Neural cell (in vitro differentiated cells): Measurements from ENCODE around the gene TRPM3. TPM values are rescaled to one million over a fixed set of nuclear protein-coding genes. Genes with fewer than 3 reads are reported as not detected.

ENCODE experiments used
- H2AFZ ChIP-seq: fragments of 200-600, 300-800 bp; sonication (generic), shearing (Covaris generic); 2 replicates; pipeline ENCODE4 v1.6.0; 2014; ENCODE audit warnings: low read depth, mild to moderate bottlenecking, antibody characterized with exemption, low read length, moderate library complexity
- H3F3A ChIP-seq: fragments of 200-600 bp; shearing (Covaris generic); 2 replicates; pipeline ENCODE4 v1.6.1; 2016; ENCODE audit warnings: mild to moderate bottlenecking, moderate library complexity, mixed read lengths, antibody characterized with exemption, low read length; ENCODE audit not compliant: insufficient read depth, poor library complexity, severe bottlenecking
- H3K27ac ChIP-seq: fragments of 200-600, 300-800 bp; sonication (generic), shearing (Covaris generic); 2 replicates; pipeline ENCODE4 v1.5.1; 2014; ENCODE audit warnings: mild to moderate bottlenecking, low read length, moderate library complexity
- H3K27me3 ChIP-seq: fragments of 300-800, 200-600 bp; sonication (generic), shearing (Covaris generic); 2 replicates; pipeline ENCODE4 v1.6.0; 2014; ENCODE audit warnings: mild to moderate bottlenecking, low read depth, low read length, moderate library complexity; ENCODE audit not compliant: insufficient read depth
- H3K36me3 ChIP-seq: fragments of 300-800, 200-600 bp; sonication (generic), shearing (Covaris generic); 2 replicates; pipeline ENCODE4 v1.5.1; 2014; ENCODE audit warnings: mild to moderate bottlenecking, antibody characterized with exemption, low read length, moderate library complexity; ENCODE audit not compliant: insufficient read depth
- H3K4me2 ChIP-seq: fragments of 300-800, 200-600 bp; sonication (generic), shearing (Covaris generic); 2 replicates; pipeline ENCODE4 v1.6.0; 2014; ENCODE audit warnings: mild to moderate bottlenecking, low read length
- H3K4me3 ChIP-seq: fragments of 300-800, 200-600 bp; sonication (generic), shearing (Covaris generic); 2 replicates; pipeline ENCODE4 v1.5.1; 2014; ENCODE audit warnings: mild to moderate bottlenecking, low read length, moderate library complexity
- H3K79me2 ChIP-seq: fragments of 200-600 bp; shearing (Covaris generic); replicated peaks from 2 replicates; pipeline ENCODE4 v1.6.0; 2014; ENCODE audit warnings: mild to moderate bottlenecking, low read length, moderate library complexity; ENCODE audit not compliant: insufficient read depth
- H3K9ac ChIP-seq: fragments of 300-800, 200-600 bp; sonication (generic), shearing (Covaris generic); 2 replicates; pipeline ENCODE4 v1.6.1; 2016; ENCODE audit warnings: mild to moderate bottlenecking, low read length, mixed read lengths
- H3K9me2 ChIP-seq: fragments of 200-600 bp; shearing (Covaris generic); 2 replicates; pipeline ENCODE4 v1.6.1; 2016; ENCODE audit warnings: mild to moderate bottlenecking, low read length, mixed read lengths; ENCODE audit not compliant: insufficient read depth
- H3K9me3 ChIP-seq: fragments of 200-600, 300-800 bp; sonication (generic), shearing (Covaris generic); 2 replicates; pipeline ENCODE4 v1.6.1; 2016; ENCODE audit warnings: mild to moderate bottlenecking, mixed run types, low read length, moderate library complexity, mixed read lengths
- H4K20me1 ChIP-seq: fragments of 200-600 bp; shearing (Covaris generic); 2 replicates; pipeline ENCODE4 v1.6.1; 2016; ENCODE audit warnings: mild to moderate bottlenecking, mixed run types; ENCODE audit not compliant: insufficient read depth
- EP300 ChIP-seq: fragments of 450-650 bp; conservative IDR thresholded peaks from 2 replicates; pipeline ENCODE4 v1.6.1; 2014; ENCODE audit warnings: antibody characterized with exemption, mild to moderate bottlenecking, moderate library complexity; ENCODE audit not compliant: poor library complexity, severe bottlenecking
- EZH2 ChIP-seq: fragments of 200-600, 300-800 bp; shearing (Covaris generic), sonication (generic); IDR thresholded peaks from 2 replicates; pipeline ENCODE4 v1.6.1; 2014; ENCODE audit warnings: antibody characterized with exemption, low read length, borderline replicate concordance, mild to moderate bottlenecking; ENCODE audit not compliant: insufficient read depth, poor library complexity, severe bottlenecking
- MXI1 ChIP-seq: fragments of 450-650 bp; conservative IDR thresholded peaks from 2 replicates; pipeline ENCODE4 v1.6.1; 2014; ENCODE audit warnings: antibody characterized with exemption, mild to moderate bottlenecking; ENCODE audit not compliant: poor library complexity, severe bottlenecking
- POLR2AphosphoS5 ChIP-seq: IDR thresholded peaks from 2 replicates; pipeline ENCODE4 v1.6.1; 2012
- RAD21 ChIP-seq: fragments of 450-650 bp; conservative IDR thresholded peaks from 2 replicates; pipeline ENCODE4 v1.6.1; 2014; ENCODE audit warnings: antibody characterized with exemption, mild to moderate bottlenecking, moderate library complexity
- SMC3 ChIP-seq: fragments of 450-650 bp; conservative IDR thresholded peaks from 2 replicates; pipeline ENCODE4 v1.6.1; 2014; ENCODE audit warnings: antibody characterized with exemption, mild to moderate bottlenecking, moderate library complexity; ENCODE audit not compliant: poor library complexity
- TAF1 ChIP-seq: IDR thresholded peaks from 2 replicates; pipeline ENCODE4 v1.6.1; 2012; ENCODE audit warnings: low read depth
- polyA plus RNA-seq: library from polyadenylated mRNA; depleted of rRNA; stranded (reverse); fragments of >200 nt; gene quantifications from 2 replicates; pipeline ENCODE4 v1.2.3, GENCODE V29; 2014
- TF ChIP-seq, protein P1 (sequence below): IDR thresholded peaks from 2 replicates; pipeline ENCODE4 v1.6.1; 2012; ENCODE audit warnings: borderline replicate concordance
- TF ChIP-seq, protein P2 (sequence below): fragments of 450-650 bp; IDR thresholded peaks from 2 replicates; pipeline ENCODE4 v1.5.1; 2014; ENCODE audit warnings: antibody characterized with exemption, mild to moderate bottlenecking, moderate library complexity; ENCODE audit not compliant: poor library complexity, severe bottlenecking

TRPM3 gene
- polyA plus RNA-seq, 1 donor from 2014 or later = 1.3 TPM

DNA sequence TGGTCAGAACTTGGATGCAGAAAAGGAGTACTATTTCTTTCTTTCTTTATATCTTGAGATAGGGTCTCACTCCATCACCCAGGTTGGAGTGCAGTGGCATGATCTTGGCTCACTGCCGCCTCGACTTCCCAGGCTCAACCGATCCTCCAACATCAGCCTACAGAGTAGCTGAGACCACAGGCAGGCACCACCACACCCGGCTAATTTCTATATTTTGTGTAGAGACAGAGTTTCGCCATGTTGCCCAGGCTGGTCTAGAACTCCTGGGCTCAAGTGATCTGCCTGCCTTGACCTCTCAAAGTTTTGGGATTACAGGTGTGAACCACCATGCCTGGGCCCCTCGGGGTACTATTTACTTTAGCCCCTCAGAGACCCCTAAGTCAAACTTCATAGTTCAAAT is 323.4 kb downstream of the TRPM3 start:
- Histone ChIP-seq H4K20me1 (no peaks in the 10 kb centered on the region), H3K9ac (no peak overlapping the region), H3K4me3 (no peak overlapping the region), H3F3A (no peaks in the 10 kb centered on the region), H3K4me2 (no peak overlapping the region), H2AFZ (no peak overlapping the region), H3K9me2 (no peaks in the 10 kb centered on the region), H3K79me2 (no peaks in the 10 kb centered on the region), H3K36me3 (no peaks in the 10 kb centered on the region), H3K27me3 (no peaks in the 10 kb centered on the region), H3K27ac (no peak overlapping the region), H3K9me3 (no peaks in the 10 kb centered on the region)
- no peak for TF ChIP-seq POLR2AphosphoS5
- TF ChIP-seq, protein P1, sequence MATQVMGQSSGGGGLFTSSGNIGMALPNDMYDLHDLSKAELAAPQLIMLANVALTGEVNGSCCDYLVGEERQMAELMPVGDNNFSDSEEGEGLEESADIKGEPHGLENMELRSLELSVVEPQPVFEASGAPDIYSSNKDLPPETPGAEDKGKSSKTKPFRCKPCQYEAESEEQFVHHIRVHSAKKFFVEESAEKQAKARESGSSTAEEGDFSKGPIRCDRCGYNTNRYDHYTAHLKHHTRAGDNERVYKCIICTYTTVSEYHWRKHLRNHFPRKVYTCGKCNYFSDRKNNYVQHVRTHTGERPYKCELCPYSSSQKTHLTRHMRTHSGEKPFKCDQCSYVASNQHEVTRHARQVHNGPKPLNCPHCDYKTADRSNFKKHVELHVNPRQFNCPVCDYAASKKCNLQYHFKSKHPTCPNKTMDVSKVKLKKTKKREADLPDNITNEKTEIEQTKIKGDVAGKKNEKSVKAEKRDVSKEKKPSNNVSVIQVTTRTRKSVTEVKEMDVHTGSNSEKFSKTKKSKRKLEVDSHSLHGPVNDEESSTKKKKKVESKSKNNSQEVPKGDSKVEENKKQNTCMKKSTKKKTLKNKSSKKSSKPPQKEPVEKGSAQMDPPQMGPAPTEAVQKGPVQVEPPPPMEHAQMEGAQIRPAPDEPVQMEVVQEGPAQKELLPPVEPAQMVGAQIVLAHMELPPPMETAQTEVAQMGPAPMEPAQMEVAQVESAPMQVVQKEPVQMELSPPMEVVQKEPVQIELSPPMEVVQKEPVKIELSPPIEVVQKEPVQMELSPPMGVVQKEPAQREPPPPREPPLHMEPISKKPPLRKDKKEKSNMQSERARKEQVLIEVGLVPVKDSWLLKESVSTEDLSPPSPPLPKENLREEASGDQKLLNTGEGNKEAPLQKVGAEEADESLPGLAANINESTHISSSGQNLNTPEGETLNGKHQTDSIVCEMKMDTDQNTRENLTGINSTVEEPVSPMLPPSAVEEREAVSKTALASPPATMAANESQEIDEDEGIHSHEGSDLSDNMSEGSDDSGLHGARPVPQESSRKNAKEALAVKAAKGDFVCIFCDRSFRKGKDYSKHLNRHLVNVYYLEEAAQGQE = no peak

DNA sequence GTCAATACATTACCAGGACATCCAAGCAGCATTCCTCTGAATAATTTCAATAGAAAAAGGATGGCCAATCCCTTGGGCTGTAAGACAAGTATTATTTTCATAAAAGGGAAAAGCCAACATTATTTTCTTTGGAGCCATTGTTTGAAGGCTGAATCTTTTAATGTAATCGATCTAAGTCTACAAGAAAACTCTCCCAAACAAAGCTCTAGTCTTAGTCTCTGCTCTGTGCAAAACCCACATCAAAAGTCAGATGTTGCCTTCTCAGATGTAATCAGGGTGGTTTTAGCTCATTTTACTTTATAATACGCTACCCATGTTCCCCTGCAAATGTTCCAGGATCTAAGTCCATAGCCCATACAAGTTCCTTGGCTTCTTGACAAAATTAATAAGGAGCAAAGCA is 325.6 kb downstream of the TRPM3 start:
- TF ChIP-seq POLR2AphosphoS5 (no peak), MXI1 (no peak)
- TF ChIP-seq, protein P2, sequence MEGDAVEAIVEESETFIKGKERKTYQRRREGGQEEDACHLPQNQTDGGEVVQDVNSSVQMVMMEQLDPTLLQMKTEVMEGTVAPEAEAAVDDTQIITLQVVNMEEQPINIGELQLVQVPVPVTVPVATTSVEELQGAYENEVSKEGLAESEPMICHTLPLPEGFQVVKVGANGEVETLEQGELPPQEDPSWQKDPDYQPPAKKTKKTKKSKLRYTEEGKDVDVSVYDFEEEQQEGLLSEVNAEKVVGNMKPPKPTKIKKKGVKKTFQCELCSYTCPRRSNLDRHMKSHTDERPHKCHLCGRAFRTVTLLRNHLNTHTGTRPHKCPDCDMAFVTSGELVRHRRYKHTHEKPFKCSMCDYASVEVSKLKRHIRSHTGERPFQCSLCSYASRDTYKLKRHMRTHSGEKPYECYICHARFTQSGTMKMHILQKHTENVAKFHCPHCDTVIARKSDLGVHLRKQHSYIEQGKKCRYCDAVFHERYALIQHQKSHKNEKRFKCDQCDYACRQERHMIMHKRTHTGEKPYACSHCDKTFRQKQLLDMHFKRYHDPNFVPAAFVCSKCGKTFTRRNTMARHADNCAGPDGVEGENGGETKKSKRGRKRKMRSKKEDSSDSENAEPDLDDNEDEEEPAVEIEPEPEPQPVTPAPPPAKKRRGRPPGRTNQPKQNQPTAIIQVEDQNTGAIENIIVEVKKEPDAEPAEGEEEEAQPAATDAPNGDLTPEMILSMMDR = no peak
- Histone ChIP-seq H3K4me3 (no peak overlapping the region), H3K27ac (no peak overlapping the region), H3F3A (no peaks in the 10 kb centered on the region), H3K4me2 (no peak overlapping the region), H3K9ac (no peak overlapping the region), H3K9me3 (no peaks in the 10 kb centered on the region), H3K27me3 (no peaks in the 10 kb centered on the region), H2AFZ (no peak overlapping the region), H3K79me2 (no peaks in the 10 kb centered on the region), H4K20me1 (no peaks in the 10 kb centered on the region), H3K9me2 (no peaks in the 10 kb centered on the region), H3K36me3 (no peaks in the 10 kb centered on the region)

DNA sequence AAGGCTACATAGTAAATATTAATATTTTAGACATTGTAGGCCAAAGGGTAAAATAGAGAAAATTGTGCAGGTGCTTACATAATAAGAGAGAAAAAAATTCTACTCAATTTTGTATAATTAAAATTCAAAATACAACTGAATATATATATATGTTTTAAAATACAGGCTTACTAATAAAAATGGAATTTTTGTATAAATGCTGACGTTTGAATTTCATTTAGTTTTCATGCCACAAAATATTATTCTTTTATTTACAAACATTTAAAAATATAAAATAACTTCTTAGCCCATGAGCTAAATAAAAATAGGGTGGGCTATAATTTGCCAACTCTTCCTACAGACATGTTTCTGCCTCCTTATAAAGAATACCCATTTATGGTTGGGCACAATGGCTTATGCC is 328.6 kb downstream of the TRPM3 start:
- Histone ChIP-seq H3F3A (no peaks in the 10 kb centered on the region), H2AFZ (no peak overlapping the region), H3K4me3 (no peak overlapping the region), H4K20me1 (no peaks in the 10 kb centered on the region), H3K79me2 (no peaks in the 10 kb centered on the region), H3K27me3 (no peaks in the 10 kb centered on the region), H3K9me2 (no peaks in the 10 kb centered on the region), H3K9ac (no peak overlapping the region), H3K9me3 (no peaks in the 10 kb centered on the region), H3K27ac (no peak overlapping the region), H3K4me2 (no peak overlapping the region), H3K36me3 (no peaks in the 10 kb centered on the region)
- TF ChIP-seq POLR2AphosphoS5 (no peak), MXI1 (no peak), SMC3 (no peak), TAF1 (no peak), EP300 (no peak), RAD21 (no peak), EZH2 (no peak)
- TF ChIP-seq, protein P2 = no peak
- TF ChIP-seq, protein P1 = no peak
